ENCODE results near the gene PARP12. TPM values are rescaled to one million over a fixed set of nuclear protein-coding genes. Genes with fewer than 3 reads are reported as not detected.

The PARP12 gene
- total RNA-seq, 3 donors from 2014 or later (not counting 1 experiment from before 2014, with no cell fraction given), result 116 to 151 (median 130) TPM

- H3K27me3 Mint-ChIP-seq (ENCODE audit: low read depth in 2 of 2), result no peaks in the 10 kb centered on the region
- H3K9me3 ChIP-seq (ENCODE audit: control insufficient read depth, insufficient read depth, low read length), result no peaks in the 10 kb centered on the region
- TF ChIP-seq CTCF (IDR thresholded peaks at IDR 0.05), result no peak
- DNase-seq (no peak), ATAC-seq (no peak)
- intact Hi-C loops (cut with micrococcal nuclease), result no loop called here
- peaks cover 15% of the 10 kb centered on the region for H3K4me1 ChIP-seq (ENCODE audit: control insufficient read depth, insufficient read depth, low read length)
- no peaks in the 10 kb centered on the region for H3K36me3 Mint-ChIP-seq
- no peak overlapping the region for H3K27ac ChIP-seq (ENCODE audit: low read length)
- no peak overlapping the region for H3K4me3 Mint-ChIP-seq
- H3K36me3 ChIP-seq (ENCODE audit: control insufficient read depth, insufficient read depth, low read length), result no peaks in the 10 kb centered on the region
- H3K4me1 Mint-ChIP-seq, result peaks cover 13 to 14% of the 10 kb centered on the region in 2 donors
- H3K27ac Mint-ChIP-seq, result peak overlapping the region in 1 of 2 donors; percentile 5
- no peaks in the 10 kb centered on the region for H3K9me3 Mint-ChIP-seq
- H3K27me3 ChIP-seq (ENCODE audit: control insufficient read depth, insufficient read depth, low read length), result no peaks in the 10 kb centered on the region
- no peak overlapping the region for H3K4me3 ChIP-seq (ENCODE audit: low read length)
- 95% methylated on average over 9 of the region's 9 CpGs for whole genome bisulfite sequencing (ENCODE audit: insufficient coverage)
Observed at GRCh38 chr7:139982927-139983920, 79.5 kb downstream of the PARP12 start.

- DNase-seq (no peak), ATAC-seq (no peak)
- Mint-ChIP-seq H3K4me1 (peaks cover 13 to 14% of the 10 kb centered on the region in 2 donors), H3K9me3 (no peaks in the 10 kb centered on the region), H3K27me3 (ENCODE audit: low read depth in 2 of 2) (no peaks in the 10 kb centered on the region), H3K4me3 (peak overlapping the region; percentile 25), H3K36me3 (no peaks in the 10 kb centered on the region), H3K27ac (peak overlapping the region; percentile 89 to 92)
- peaks cover 15% of the 10 kb centered on the region for H3K4me1 ChIP-seq (ENCODE audit: control insufficient read depth, insufficient read depth, low read length)
- no peak overlapping the region for H3K4me3 ChIP-seq (ENCODE audit: low read length)
- WGBS (ENCODE audit: insufficient coverage), result 93% methylated on average over 5 of the region's 5 CpGs
- TF ChIP-seq CTCF (IDR thresholded peaks at IDR 0.05), result no peak
- H3K9me3 ChIP-seq (ENCODE audit: control insufficient read depth, insufficient read depth, low read length), result no peaks in the 10 kb centered on the region
- H3K36me3 ChIP-seq (ENCODE audit: control insufficient read depth, insufficient read depth, low read length), result no peaks in the 10 kb centered on the region
- intact Hi-C loops (cut with micrococcal nuclease), result loop anchor here (2.0 kb wide), 1 partner anchor 205 kb away; the partner anchor contains the start of gene HIPK2
- no peaks in the 10 kb centered on the region for H3K27me3 ChIP-seq (ENCODE audit: control insufficient read depth, insufficient read depth, low read length)
- H3K27ac ChIP-seq (ENCODE audit: low read length), result no peak overlapping the region
Observed at GRCh38 chr7:139981511-139981895, 81.2 kb downstream of the PARP12 start.

- DNase-seq, result no peak
- no peaks in the 10 kb centered on the region for H3K27me3 Mint-ChIP-seq (ENCODE audit: low read depth in 2 of 2)
- peaks cover 15% of the 10 kb centered on the region for H3K4me1 ChIP-seq (ENCODE audit: control insufficient read depth, insufficient read depth, low read length)
- no peak for TF ChIP-seq CTCF (IDR thresholded peaks at IDR 0.05)
- H3K4me3 ChIP-seq (ENCODE audit: low read length), result no peak overlapping the region
- intact Hi-C loops (cut with micrococcal nuclease), result no loop called here
- WGBS (ENCODE audit: insufficient coverage), result 87% methylated on average over 14 of the region's 17 CpGs
- H3K9me3 ChIP-seq (ENCODE audit: control insufficient read depth, insufficient read depth, low read length), result no peaks in the 10 kb centered on the region
- H3K4me3 Mint-ChIP-seq, result no peak overlapping the region
- no peaks in the 10 kb centered on the region for H3K27me3 ChIP-seq (ENCODE audit: control insufficient read depth, insufficient read depth, low read length)
- H3K9me3 Mint-ChIP-seq, result no peaks in the 10 kb centered on the region
- no peak overlapping the region for H3K27ac ChIP-seq (ENCODE audit: low read length)
- no peaks in the 10 kb centered on the region for H3K36me3 Mint-ChIP-seq
- no peak for ATAC-seq
- H3K4me1 Mint-ChIP-seq, result peaks cover 13 to 14% of the 10 kb centered on the region in 2 donors
- peak overlapping the region in 1 of 2 donors; percentile 25 for H3K27ac Mint-ChIP-seq
- H3K36me3 ChIP-seq (ENCODE audit: control insufficient read depth, insufficient read depth, low read length), result no peaks in the 10 kb centered on the region
Observed at GRCh38 chr7:139976838-139977656, 85.7 kb downstream of the PARP12 start.

Measured in natural killer cell (primary cell).